Inflammatory macrophage treated with lipopolysaccharide for 1 hour (primary cell): ENCODE measurements around the gene NPAT.
"Not testable (repeated sequence)": the region's sequence is repeated elsewhere in the genome, so short reads cannot be mapped to it uniquely, and the experiment has no call there.

Experiments used
- DNase-seq, 2 donors: peaks; one replicate each; pipeline ENCODE4 v3.0.0-alpha.2; 2020 to 2022

Gene NPAT

DNA sequence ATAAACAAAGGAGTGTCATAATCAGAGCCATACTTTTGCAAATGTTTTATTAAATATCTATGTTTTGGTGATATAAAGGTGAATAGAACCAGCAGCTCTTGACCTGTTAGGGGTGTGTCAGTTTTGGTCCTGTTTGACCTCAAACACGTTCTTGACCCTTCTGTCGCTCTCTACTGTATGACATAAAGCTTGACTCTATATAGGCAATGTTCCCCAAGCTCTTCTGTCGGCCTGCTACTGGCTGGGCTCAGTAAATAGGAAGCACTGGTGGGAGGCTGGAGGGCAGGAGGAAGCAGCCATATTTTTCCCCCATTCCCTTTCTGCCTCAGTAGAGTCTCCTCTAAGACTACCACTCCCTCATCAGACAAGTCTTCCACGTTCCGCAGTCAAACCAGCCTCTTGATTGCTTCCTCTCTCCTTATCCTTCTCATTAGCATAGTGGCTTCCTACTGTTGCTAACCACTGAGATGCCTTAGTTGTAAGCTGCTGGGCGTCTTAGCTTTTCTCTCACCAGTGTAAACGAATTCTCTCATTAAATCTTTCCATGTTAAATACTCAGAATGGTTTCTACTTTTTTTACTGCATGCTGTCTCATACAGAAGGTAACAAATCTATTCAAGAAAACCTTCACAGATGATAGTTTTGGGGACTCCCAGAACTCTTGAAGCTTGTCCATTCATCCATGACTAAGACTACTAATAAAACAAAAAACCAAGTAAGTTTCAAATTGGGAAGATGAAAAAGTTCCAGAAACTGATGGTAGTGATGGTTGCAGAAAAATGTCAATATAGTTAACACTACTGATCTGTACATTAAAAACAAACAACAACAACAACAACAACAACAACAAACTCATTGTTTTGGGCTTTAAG lies 3.3 kb downstream of the NPAT start:
- peak in 1 of 2 donors; percentile 9 for DNase-seq

DNA sequence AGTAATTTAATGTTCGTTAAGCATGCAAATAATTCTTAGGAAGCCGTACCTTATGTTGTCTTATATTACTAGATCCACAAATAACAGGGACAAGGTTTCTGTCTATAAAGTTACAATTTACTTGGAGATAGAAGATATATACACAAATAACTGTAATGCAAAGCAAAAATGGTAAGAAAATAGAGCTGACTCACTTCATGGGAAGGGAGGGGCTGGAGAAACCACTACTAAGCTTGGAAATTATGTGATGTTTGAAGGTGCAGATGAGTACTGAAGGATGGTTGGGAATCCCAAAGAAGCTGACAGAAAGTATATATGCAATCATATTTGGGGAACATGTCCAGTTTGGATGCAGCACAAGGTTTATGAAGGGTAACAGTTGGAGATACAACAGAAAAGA lies 4.0 kb downstream of the NPAT start:
- no peak for DNase-seq

DNA sequence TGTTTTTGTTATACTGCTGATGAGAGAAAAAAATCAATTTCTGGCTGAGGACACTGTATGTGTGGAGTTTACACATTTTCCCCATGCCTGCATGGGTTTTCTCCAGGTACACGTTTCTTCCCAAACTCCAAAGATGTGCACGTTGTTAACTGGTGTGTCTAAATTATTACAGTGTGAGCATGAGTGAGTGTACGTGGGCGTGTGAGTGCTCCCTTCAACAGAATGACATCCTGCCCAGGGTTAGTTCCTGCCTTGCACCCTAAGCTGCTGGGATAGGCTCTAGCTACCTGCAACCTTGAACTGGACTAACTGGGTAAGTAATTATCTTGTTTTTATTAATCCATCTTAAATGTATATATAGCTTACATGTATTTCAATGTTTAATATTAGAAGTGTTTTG lies 5.5 kb downstream of the NPAT start:
- no peak for DNase-seq

DNA sequence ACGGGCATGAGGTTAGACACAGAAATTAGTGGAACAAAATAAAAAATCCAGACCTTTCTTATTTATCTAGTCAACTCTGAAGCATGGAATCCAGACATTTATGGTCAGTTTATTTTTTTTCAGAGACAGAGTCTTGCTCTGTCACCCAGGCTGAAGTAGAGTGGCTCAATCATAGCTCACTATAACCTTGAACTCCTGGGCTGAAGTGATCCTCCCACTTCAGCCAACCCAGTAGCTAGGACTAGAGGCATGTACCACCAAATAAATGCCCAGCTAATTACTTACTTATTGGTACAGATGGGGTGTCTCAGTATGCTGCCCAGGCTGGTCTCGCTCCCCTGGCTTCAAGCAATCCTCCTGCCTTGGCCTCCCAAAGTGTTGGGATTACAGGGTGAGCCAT lies 8.7 kb downstream of the NPAT start:
- DNase-seq, result no peak

DNA sequence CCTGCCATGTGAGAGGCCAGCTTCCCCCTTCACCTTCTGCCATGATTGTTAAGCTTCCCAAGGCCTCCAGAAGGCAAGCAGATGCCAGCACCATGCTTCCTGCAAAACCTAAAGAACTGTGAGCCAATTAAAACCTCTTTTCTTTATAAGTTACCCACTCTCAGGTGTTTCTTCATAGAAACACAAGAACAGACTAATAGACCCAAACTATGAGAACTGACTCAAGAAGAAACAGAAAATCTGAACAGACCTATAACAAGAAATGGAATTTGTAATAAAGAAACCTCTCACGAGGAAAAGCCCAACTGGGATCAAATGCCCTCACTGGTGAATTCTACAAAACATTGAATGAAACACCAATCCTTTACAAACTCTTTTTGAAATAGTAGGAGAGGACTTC lies 12.0 kb downstream of the NPAT start:
- no peak for DNase-seq

DNA sequence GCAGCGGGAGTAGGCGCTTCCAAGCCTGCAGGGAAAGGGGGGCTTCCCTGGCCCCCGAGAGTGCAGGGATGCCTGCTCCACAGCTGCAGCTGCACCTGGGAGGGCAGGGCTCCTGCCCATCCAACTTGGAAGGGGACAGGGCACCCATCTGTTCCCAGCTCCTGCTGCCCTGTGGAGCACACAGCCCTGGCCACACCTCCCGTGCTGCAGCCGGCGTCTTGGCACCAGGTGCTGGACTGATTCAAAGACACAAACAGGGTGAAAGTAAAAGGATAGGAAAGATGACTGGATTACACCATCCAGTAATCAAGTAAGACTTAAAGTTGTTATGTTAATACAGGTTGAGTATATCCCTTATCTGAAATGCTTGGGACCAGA lies 14.8 kb downstream of the NPAT start:
- DNase-seq, result no peak

DNA sequence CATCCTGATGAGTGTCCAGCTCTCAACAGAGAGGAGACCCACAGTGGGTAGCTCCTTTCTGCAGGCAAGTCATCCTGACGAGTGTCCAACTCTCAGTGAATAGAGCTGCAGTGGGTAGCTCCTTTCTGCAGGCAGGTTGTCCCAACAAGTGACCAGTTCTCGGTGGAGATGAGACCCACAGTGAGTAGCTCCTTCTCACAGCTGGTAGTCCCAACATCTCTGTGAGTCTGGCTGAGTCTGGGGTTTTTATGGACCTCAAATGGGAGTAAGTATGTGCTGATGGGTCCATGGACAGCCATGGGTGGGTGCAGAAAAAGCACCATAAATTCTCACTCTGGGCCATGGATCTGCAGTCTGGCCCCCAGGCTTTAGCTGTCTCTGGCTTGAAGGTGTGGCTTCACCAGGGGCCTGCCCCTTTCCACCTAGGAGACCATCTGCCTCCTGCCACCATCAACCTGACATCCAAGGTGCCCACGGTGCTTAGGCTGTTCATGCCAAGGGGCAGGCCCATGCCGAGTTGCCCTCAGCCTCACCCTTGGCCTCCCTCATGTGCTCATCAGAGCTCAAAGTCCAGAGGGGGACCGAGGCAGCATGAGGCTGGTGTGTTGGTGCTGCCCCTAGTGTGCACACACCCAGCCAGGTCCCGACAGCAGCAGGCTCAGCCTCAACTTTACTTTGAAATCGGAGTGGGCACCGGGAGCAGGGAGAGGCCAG lies 15.3 kb downstream of the NPAT start:
- no peak for DNase-seq

DNA sequence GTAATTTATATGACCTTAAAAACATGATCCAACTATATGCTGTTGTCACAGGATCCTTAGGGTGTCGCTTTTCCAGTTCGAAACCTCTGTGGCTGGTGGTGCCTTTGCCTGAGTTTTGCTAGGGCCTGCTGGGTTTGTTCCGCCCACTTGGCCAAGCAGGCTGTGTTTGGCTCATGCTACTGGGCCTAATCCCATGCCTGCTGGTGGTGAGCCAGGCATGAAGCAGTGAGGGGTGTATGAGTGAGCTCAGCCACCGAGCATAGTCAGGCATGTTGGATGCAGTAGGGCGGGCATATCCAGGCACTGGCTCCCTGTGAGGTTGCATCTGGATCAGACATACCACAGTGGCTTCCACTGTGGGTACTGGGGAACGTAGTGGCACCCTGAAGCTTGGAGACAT lies 16.3 kb downstream of the NPAT start:
- no peak for DNase-seq

DNA sequence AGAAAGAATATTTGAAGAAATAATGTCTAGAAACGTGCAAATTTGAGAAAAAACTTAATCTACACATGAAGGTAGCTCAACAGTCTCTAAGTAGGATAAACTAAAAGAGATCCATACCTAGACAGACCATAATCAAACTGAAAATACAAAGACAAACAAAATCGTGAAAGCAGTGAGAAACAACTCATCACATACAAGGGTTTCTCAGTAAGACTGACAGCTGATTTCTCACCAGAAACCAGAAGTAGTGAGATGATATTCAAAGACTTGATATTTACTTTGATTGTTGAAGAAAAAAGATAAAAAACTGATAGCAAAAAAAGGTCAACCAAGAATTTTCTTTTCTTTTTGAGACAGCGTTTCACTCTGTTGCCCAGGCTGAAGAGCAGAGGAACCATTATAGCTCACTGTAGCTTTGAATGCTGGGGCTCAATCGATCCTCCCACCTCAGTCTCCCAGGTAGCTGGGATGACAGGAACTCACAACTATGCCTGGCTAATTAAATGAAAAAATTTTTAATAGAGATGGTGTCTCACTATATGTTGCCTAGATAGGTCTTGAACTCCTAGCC lies 17.4 kb downstream of the NPAT start:
- DNase-seq, result no peak

DNA sequence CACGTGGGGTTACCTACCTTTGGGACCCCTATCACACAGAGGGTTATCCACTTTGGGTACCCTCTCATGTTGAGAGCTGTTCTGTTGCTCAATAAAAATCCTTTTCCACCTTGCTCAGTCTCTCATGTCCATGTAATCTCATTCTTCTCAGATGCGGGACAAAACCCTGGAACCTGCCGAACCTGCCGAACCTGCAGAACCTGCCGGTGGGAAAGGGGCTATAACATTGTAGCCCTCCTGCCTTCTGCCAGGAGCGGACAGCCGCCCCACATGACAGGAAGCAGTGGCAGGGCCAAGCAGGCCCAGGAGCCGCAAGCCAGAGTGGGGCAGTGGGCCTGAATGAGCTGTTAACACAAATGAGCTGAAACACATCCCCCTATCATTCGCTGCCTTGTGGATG lies 18.1 kb downstream of the NPAT start:
- no peak for DNase-seq

DNA sequence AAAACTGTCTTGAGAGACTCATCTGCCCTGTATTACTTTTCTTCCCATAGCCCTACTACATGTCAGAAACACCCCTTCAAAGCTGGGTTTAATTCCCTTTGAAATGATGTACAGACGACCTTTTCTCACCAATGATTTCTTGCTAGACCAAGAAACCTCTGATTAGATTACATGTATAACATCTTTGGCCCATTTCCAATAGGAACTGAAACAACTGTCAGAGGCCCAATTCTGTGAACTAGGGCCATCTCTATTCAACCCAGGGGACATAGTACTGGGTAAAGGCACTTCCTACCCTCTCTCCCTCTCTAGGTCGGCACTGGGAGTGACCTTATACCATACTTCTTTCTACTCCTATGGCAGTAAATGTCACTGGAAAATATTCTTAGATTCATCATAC lies 19.4 kb downstream of the NPAT start:
- DNase-seq, result peak in 1 of 2 donors; percentile 14

DNA sequence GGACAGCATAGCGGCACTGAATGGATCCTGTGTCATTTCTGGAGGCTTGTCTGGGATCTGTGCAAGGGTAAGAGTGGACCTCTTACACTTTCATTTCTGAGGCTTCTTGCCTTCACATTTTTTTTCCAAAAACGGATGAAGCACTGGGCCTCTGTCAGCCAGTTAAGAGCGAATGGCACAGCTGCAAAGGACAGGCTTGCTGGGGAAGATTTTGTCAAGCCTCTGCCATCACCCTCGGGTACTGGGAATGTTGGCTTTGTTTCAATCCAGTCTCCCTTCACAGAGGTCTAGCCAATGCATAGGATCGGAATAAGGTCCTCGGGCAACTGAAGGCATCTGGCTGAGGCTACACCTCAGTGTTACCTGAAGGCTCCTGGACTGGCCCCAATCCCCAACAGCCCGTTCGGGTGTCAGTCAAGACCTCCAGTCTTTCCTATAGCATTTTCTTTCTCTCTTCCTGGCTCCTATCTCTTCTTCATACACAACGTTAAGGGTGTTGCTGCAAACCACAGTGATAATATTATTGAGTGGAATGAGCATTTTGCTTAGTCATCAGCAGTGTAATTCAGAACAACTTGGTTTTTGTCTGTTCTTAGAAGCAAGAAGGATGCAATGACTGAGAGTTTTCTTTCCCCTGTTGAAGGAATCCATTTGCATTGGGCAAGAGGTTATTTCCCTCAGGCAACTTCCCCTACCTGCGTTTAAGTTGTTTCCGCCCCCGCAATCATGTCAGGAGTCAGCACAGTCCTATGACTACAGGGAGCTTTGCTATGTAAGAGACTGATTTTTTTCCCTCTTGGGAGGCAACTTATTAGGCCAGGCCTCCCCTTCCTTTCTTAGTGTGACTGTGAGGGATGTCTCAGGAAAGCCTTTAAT lies 22.8 kb downstream of the NPAT start:
- peak; percentile 83 to 94 for DNase-seq

DNA sequence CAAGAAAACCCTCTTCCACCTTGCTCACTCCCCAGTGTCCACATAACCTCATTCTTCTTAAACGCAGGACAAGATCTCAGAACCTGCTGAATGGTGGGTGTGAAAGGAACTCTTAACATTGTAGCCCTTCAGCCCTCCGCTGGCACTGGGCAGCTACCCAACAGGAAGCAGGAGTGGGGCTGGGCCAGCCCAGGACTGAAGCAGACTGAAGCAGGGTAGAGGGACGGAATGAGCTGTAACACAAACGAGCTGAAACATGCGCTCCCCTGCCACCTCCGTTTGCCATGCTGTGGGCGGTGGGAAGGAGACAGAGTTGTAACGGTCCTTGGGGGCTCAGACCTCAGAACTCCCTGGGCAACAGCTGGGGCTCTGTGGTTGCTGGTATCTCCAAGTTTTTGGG lies 23.6 kb downstream of the NPAT start:
- no peak for DNase-seq

DNA sequence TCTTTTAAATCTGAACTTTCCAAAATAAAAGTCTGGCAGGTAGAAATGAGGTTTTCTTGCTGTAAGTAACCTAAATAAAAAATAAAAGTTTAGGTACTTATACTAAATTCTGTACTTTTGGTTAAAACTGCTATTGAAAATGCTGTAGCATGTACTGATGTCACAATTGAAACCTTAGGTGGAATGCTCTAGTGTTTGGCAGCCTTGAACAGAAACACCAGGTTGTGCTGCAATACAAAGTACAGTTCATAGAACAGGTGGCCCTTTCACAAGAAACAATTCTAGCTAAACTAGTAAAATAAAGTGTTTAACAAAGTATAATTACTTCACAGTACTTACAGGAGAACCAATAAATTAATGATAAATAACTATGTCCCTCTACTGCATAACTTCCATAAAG lies 25.1 kb downstream of the NPAT start:
- no peak for DNase-seq

DNA sequence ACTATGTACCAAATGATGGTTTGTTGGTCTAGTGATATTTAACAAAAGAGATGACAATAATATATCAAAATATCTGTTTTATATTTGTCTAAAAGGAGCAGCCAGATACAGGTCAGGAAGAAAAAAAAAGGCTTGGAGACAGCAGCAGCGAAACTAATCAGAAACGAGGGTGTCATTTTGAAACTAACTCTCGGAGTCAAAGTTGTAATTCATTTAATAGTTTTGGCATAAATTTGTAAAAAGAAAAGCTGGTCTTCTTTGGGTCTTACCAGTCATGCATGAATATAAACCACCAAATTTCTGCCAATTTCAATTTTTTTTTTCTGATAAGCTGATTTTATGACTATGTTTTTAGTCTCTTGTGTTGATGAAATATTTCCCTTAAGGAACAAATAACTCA lies 25.5 kb downstream of the NPAT start:
- DNase-seq, result no peak

DNA sequence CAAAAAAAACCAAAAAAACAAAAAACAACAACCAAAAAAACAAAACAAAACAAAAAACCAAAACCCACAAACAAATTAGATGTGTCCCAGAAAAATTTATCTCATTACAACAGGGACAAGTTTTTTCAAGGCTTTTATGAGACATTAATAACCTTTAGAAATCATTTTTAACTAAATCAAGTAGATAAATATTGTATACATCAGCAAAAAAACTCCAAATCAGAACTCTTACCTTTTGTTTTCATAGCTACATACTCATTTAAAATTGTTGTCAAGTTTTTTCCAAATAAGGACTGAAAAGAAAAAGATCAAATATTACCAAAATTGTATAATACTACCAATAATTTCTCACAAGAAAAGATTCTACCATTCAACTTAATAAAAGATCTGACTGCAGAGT lies 28.7 kb downstream of the NPAT start:
- no peak for DNase-seq

DNA sequence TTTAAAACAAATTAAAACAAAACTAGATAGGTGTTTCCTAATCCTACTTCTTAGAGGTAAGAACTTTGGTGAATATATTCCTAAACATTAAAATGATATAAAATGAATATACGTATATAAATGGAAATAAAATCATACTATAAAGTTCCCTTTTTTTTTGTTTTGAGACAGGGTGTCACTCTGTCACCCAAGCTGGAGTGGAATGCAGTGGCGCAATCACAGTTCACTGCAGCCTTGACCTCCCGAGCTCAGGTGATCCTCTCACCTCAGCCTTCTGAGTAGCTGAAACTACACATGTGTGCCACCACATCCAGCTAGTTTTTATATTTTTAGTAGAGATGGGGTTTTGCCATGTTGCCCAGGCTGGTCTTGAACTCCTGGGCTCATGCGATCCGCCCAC lies 44.9 kb downstream of the NPAT start:
- no peak for DNase-seq

DNA sequence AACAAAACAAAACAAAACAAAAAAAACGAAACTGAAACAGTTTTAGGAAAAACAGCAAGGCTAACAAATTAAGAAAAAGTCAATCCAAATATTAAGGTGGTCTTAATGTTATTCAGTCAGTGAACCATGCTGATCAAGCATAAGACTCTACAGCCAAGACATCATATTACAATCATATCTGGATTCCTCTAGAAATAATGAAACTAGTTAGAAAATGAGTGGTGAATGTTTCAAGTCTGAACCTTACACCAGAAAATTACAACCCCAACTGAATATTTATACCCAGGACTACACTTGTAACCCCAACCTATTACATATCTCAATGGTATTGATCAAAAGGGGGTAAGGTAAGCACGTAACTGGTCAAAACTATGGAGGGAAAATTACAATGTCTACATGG lies 52.3 kb downstream of the NPAT start:
- DNase-seq, result no peak

DNA sequence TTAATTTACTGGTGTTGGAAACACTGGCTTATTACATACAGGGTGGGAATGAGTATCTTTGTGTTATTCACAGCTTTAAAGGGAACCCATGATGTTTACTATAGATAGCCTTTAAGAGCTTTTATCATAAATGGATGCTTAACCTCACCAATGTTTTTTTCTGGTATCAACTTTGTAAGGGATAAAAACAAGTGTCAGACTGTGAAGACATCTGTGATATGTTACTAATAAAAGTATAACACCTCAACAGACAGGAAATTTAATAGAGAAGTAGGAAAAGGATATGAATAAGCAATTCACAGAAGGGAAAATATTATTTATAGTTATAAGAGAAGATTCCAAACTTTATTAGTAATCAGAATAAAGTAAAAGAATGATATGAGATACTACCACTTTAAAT lies 54.8 kb downstream of the NPAT start:
- no peak for DNase-seq

DNA sequence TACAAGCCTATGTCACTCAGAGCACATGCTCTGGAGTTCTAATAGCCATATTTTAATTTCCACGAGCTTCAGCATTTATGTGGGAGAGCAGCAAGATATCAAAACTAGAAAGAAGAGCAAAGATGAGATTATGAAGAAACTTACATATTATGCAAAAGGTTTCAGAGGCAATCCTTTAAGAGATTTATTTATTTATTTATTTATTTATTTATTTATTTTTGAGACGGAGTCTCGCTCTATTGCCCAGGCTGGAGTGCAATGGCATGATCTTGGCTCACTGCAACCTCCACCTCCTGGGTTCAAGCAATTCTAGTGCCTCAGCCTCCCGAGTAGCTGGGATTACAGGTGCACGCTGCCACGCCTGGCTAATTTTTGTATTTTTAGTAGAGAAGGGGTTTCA lies 59.6 kb downstream of the NPAT start:
- DNase-seq, result not testable (repeated sequence)

DNA sequence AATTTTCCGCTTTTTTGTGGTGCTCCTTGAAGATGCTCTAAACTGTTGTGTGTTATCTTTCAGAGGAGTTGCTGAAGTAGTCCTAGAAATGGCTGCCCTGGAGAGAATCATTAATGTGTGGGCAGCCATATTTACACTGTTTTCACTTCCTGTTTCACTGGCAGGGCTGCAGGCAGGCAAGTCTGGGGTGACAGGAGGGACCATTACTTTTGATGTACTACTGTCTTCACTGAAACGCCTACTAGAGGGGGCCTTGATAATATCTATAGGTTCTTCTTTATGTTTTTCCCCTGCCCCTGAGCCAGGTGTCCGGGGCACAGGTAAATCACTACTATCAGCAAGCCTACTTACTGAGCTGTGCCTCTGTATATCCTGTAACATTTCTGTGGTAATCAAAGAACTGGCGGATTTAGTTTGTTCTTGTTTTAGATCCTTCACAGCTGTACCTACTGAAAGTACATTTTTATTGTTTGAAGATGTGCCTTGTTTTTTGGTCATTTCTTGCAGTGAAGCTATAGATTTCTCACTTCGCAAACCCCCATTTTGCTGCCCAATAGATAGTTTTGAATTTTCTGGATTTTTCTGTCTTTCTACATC lies 61.4 kb downstream of the NPAT start:
- peak; percentile 23 to 35 for DNase-seq

DNA sequence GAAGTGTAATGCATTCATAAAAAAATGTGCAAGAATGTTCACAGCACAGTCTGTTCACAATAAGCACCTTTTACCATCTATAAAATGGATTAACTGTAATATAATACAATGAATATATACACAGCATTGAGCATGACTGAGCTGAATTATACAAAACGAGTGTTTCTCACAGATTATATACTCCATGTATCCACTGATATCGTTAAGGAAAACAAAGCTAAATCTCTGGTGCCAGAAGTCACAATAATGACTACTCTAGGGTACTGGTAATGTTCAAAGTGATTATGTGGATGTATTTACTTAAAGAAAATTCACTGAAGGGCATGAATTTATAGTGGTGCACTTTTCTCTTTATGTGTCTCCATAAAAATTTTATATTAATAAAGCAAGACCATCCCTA lies 67.8 kb downstream of the NPAT start:
- DNase-seq, result no peak

DNA sequence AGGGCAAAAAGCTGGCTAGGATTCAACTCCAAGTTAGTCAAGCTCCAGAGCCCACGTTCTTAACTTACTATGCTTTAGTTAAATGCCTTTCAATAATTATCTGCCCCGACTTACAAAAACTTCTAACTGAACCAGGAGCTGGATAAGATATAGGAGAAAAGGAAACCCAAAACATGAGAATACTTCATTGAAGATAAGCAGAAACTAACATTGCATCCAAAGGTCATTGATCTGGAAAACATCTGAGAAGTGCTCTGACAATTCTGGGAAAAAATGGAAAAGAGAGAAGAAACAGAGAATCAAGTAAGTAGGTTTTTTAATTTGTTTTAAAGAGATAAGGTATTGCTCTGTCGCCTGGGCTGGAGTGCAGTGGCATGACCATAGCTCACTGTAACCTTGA lies 73.9 kb downstream of the NPAT start:
- no peak for DNase-seq
